HepG2 (cell line): ENCODE measurements around the gene ZNF597. TPM values are rescaled to one million over a fixed set of nuclear protein-coding genes. Genes with fewer than 3 reads are reported as not detected.
A peak's percentile ranks its signal among the peaks of the same experiment; 100 is the strongest.

Experiments used
- ELF3 ChIP-seq: IDR thresholded peaks from 2 replicates; pipeline ENCODE4 v1.6.1; 2016; ENCODE audit warnings: missing genetic modification reagents, missing compliant biosample characterization
- KLF9 ChIP-seq: IDR thresholded peaks from 2 replicates; pipeline ENCODE4 v1.6.1; 2016; ENCODE audit warnings: low read depth
- MEIS1 ChIP-seq: sonication (generic); formaldehyde crosslinking; IDR thresholded peaks from 2 replicates; pipeline ENCODE4 v1.9.0; 2021; ENCODE audit warnings: mild to moderate bottlenecking, missing genetic modification reagents, moderate library complexity, borderline replicate concordance
- REXO4 ChIP-seq: sonication (generic); formaldehyde crosslinking; IDR thresholded peaks from 2 replicates; pipeline ENCODE4 v1.8.0; 2022; ENCODE audit warnings: missing genetic modification reagents, mild to moderate bottlenecking, borderline replicate concordance
- ZNF430 ChIP-seq: sonication (generic); formaldehyde crosslinking; IDR thresholded peaks from 2 replicates; pipeline ENCODE4 v1.9.0; 2021; ENCODE audit warnings: mild to moderate bottlenecking, missing genetic modification reagents
- ZNF644 ChIP-seq: IDR thresholded peaks from 2 replicates; pipeline ENCODE4 v1.6.1; 2016; ENCODE audit warnings: low read depth
- polyA plus RNA-seq, 8 experiments: library from polyadenylated mRNA; depleted of rRNA in 3 of 8; stranded (reverse) in 7 of 8; unstranded in 1 of 8; fragments of >200 nt; fragmentation: Illumina TruSeq in 4 of 8; extraction: Trizol in 4 of 8; gene quantifications; 2 replicates each; pipeline versions ENCODE4 v1.2.1 to v1.2.3, GENCODE V29; 2011 to 2016; ENCODE audit warnings: low read depth in 4 of 8, missing spikeins in 1 of 8, mixed read lengths in 1 of 8; ENCODE audit not compliant: insufficient read depth in 1 of 8
- total RNA-seq, 5 experiments: library from RNA; depleted of rRNA; stranded (reverse); fragments of >200 nt; fragmentation: Illumina TruSeq; extraction: Trizol; gene quantifications; 2 replicates each; pipeline ENCODE4 v1.2.3, GENCODE V29; 2016; ENCODE audit warnings: low read depth in 1 of 5
- TF ChIP-seq, protein P1 (sequence below): sonication (generic); formaldehyde crosslinking; IDR thresholded peaks from 2 replicates; pipeline ENCODE4 v1.4.0; 2020; ENCODE audit warnings: missing genetic modification reagents
- TF ChIP-seq, protein P2 (sequence below): conservative IDR thresholded peaks from 2 replicates; pipeline ENCODE4 v1.6.1; 2018; ENCODE audit warnings: missing genetic modification reagents
- TF ChIP-seq, protein P3 (sequence below): IDR thresholded peaks from 2 replicates; pipeline ENCODE4 v1.6.1; 2016; ENCODE audit warnings: missing genetic modification reagents, missing compliant biosample characterization

Gene ZNF597
- total and polyA plus RNA-seq, 2 of the 13 experiments (the other 11 are each of a cell fraction or from before 2014, with no cell fraction given) = 1.3 to 2.4 TPM

DNA sequence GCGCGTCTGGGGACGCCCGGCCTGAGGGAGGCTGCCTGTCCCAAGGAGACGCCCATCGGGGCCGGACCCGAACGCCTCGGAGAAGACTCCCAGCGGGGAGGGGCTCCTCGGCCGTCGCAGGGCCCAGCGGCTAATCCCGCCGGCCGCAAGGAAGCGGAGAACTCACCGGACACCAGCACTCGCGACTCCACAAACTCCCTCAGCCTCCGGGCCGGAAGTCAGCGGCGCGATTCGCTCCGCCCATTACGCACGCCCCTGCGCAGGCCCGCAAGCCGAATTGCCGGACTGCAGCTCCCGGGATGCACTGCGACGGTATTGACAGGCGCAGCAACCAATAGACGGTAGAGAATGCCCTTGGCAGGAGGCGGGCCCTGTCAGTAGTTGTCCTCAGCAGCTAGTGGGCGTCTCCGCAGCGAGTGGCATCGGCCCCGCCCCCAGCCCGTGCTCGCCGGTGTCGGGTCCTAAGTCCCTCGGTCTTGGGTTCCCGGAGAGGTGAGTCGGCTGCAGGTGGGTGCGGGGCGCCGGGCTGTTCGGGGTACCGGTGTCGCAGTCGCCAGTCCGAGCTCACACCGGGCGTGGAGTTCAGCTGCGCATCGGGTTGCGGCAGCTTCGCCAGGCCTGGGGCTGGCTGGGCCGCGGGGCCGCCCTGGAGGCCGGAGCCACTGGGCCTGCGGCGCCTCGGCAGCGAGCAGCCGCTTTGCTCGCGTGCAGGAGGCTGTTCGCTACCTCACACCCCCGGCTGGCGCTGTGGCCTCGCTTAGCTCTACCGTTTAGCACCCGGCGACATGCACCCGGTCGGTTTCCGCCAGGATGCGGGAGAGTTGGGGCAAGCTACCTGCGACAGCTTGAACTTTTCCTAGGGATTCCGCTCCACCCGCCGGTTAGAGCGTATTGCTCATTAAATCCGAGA, 42.3 kb downstream of the ZNF597 start, which contains the start of the genes ZNF174 and ZSCAN32 (continued):
- TF ChIP-seq, protein P1, sequence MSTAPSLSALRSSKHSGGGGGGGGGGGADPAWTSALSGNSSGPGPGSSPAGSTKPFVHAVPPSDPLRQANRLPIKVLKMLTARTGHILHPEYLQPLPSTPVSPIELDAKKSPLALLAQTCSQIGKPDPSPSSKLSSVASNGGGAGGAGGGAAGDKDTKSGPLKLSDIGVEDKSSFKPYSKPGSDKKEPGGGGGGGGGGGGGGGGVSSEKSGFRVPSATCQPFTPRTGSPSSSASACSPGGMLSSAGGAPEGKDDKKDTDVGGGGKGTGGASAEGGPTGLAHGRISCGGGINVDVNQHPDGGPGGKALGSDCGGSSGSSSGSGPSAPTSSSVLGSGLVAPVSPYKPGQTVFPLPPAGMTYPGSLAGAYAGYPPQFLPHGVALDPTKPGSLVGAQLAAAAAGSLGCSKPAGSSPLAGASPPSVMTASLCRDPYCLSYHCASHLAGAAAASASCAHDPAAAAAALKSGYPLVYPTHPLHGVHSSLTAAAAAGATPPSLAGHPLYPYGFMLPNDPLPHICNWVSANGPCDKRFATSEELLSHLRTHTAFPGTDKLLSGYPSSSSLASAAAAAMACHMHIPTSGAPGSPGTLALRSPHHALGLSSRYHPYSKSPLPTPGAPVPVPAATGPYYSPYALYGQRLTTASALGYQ = peak; percentile 65; the same call in 1 of the 2 replicates
- TF ChIP-seq, protein P2, sequence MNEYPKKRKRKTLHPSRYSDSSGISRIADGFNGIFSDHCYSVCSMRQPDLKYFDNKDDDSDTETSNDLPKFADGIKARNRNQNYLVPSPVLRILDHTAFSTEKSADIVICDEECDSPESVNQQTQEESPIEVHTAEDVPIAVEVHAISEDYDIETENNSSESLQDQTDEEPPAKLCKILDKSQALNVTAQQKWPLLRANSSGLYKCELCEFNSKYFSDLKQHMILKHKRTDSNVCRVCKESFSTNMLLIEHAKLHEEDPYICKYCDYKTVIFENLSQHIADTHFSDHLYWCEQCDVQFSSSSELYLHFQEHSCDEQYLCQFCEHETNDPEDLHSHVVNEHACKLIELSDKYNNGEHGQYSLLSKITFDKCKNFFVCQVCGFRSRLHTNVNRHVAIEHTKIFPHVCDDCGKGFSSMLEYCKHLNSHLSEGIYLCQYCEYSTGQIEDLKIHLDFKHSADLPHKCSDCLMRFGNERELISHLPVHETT = peak; percentile 94
- TF ChIP-seq ELF3 (peak; percentile 70), KLF9 (CRISPR knock-in tag) (peak; percentile 28; the same call in 1 of the 2 replicates), REXO4 (no peak), MEIS1 (CRISPR knock-in tag) (peak; percentile 75; the same call in 1 of the 2 replicates), ZNF644 (CRISPR knock-in tag) (no peak), ZNF430 (CRISPR knock-in tag) (peak; percentile 69; the same call in 1 of the 2 replicates)
- TF ChIP-seq, protein P3, sequence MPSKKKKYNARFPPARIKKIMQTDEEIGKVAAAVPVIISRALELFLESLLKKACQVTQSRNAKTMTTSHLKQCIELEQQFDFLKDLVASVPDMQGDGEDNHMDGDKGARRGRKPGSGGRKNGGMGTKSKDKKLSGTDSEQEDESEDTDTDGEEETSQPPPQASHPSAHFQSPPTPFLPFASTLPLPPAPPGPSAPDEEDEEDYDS (CRISPR knock-in tag) = peak; percentile 93
